Muscle of back (tissue), 11 donors: Measurements from ENCODE around the gene AVEN. TPM values are rescaled to one million over a fixed set of nuclear protein-coding genes. Genes with fewer than 3 reads are reported as not detected.
"Not testable (repeated sequence)": the region's sequence is repeated elsewhere in the genome, so short reads cannot be mapped to it uniquely, and the experiment has no call there.

ENCODE experiments used
- DNase-seq, 3 donors: peaks; one replicate each; pipeline versions ENCODE4 v3.0.0 to v3.0.0-alpha.2; 2013
- polyA plus RNA-seq, 10 donors: library from polyadenylated mRNA; unstranded; fragments of 120-200 nt; gene quantifications; one replicate each; pipeline ENCODE4 v1.2.1, GENCODE V29; 2013; ENCODE audit not compliant: insufficient read length in 10 of 10

The AVEN gene
- polyA plus RNA-seq, 10 donors = 16.8 to 28.2 (median 21.7) TPM

- no peak for DNase-seq
Observed at GRCh38 chr15:34046471-34047145, 7.6 kb upstream of the AVEN start.

DNA sequence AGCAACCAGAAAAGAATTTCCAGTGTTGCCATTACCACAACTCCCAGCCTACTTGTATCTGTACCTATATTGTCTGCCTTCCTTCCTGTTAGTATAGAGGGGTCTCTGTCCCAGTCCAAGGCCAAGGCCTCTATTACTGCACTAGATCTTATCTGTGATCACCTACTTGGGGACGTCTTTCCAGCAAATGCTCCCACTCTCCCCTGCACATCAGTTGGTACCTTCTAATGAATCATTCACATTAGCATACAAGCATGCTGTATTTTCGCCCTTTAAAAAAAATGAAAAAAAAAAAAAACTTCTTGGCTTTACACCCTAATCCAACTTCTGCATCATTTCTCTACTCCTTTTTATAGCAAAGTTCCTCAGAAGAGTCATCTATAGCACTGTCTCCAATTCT, 4.8 kb upstream of the AVEN start:
- no peak for DNase-seq

- DNase-seq = no peak
Observed at GRCh38 chr15:34043391-34043790, 4.4 kb upstream of the AVEN start.

GRCh38 chr15:34039790-34040113, 748 bp upstream of the AVEN start:
- no peak for DNase-seq

DNA sequence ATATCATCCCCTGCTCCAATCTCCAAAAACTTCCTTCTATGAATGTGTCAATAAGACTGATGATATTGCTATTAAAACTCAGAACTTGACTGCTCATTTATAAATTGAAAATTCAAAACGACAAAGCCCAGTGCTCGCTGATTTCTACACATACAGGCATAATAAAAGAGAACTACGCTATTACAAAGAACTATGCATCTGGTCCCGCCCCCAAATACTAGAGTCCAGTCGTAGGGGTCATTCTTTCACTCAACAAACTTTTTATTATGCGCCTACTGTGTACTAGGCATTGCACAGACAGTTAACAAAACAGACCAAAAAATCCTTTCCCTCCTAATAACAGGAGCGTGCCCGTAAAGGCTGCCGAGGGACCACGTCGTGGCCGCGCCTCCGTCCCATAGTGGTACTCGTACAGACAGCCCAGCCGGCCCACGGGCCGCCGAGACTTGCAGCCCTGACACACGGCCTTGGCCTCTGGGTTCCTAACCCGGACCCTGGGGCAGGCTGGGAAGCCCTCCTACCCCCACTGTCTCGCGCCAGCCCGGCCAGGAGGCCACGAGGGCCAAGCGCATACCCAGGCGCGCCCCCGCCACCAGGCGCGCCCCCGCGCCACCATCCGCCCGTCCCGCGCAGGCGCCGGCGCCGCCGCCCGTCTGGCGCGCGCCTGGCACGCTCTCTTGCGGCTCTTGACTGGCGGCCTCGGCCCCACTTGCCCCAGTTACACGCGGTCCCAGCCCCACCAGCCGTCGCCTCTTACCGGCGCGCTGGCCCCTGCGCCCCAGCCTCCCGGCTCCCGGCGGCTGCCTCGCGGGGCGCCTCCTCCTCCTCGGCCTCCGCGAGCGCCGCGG, 757 bp downstream of the AVEN start:
- peak; percentile 78 to 94 (median 90) for DNase-seq

GRCh38 chr15:34031987-34032760, 6.8 kb downstream of the AVEN start:
- no peak for DNase-seq

- DNase-seq = no peak
Observed at GRCh38 chr15:34027606-34028005, 11.4 kb downstream of the AVEN start.

DNA sequence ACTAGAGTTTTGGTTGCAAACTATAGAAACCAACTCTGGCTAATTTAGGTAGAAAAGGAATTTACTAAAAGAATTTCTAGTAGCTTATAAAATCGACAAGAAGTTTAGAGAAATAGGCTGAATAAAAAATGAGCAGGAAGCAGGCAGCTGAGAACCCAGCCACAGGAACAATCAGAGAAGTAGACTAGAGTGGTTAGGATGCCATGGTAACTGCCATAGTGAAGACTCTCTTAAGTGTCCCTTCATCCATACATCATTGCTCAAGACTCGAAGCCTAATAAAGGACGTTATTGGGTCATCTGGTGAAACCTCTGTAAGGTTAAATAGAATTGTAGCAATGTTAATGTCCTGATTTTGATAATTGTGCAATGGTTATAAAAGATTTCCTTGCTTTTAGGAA, 13.8 kb downstream of the AVEN start:
- no peak for DNase-seq

GRCh38 chr15:34023907-34024306, 15.1 kb downstream of the AVEN start:
- no peak for DNase-seq

GRCh38 chr15:34019369-34019990, 19.5 kb downstream of the AVEN start:
- DNase-seq = no peak

- not testable (repeated sequence) for DNase-seq
Observed at GRCh38 chr15:34018738-34019137, 20.3 kb downstream of the AVEN start.

- no peak for DNase-seq
Observed at GRCh38 chr15:34018021-34018645, 20.9 kb downstream of the AVEN start.

- no peak for DNase-seq
Observed at GRCh38 chr15:34014556-34014955, 24.4 kb downstream of the AVEN start.

- no peak for DNase-seq
Observed at GRCh38 chr15:34013746-34014145, 25.3 kb downstream of the AVEN start.

GRCh38 chr15:34012461-34013028, 26.5 kb downstream of the AVEN start:
- DNase-seq = no peak

GRCh38 chr15:34011481-34011880, 27.5 kb downstream of the AVEN start:
- peak; percentile 0 to 39 (median 17) for DNase-seq

DNA sequence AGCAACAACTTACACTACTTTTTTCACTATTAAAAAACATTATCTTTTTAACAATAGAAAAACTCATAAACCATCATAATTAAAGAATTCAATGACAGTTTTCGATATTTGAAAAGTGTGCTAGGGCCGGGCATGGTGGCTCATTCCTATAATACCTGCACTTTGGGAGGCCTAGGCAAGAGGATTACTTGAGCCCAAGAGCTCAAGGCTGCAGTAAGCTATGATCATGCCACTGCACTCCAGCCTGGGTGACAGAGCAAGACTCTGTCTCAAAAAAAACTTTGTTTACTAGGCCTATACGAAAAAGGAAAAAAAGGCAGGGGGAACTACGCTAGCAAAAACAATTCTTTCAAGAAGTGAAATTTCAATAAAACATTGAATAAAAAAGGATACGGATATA, 28.1 kb downstream of the AVEN start:
- no peak for DNase-seq

DNA sequence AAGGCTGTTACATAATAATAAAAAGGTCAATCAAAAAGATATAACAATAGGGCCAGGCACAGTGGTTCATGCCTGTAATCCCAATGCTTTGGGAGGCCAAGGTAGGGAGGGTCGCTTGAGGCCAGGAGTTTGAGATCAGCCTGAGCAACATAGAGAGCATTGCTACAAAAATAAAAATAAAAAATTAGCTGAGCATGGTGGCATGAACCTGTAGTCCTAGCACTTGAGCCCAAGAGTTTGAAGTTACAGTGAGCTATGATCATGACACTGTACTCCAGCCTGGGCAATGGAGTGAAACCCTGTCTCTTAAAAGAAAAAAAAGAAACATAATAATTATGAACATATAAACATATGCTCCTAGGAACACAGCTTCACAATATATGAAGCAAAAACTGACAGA, 29.3 kb downstream of the AVEN start:
- DNase-seq = no peak

GRCh38 chr15:34006381-34006780, 32.6 kb downstream of the AVEN start:
- no peak for DNase-seq

DNA sequence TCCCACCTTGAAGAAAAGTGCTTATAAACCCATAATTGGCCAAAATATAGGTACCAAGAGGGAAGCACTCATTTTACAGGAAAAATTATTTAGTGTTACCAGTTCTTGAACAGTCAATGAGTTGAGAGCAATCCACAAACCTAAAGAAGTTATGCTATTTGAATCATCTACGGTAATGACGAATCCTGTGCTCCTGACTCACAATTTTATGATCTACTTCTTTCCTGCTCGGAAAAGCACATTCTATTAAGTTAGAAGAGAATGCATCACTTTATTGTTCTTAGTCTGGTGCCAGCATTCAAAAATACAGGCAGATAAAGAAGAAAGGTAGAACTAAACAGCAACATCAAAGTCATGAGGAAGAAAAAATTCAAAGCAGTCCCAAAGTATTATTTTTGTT, 37.5 kb downstream of the AVEN start:
- DNase-seq = no peak

DNA sequence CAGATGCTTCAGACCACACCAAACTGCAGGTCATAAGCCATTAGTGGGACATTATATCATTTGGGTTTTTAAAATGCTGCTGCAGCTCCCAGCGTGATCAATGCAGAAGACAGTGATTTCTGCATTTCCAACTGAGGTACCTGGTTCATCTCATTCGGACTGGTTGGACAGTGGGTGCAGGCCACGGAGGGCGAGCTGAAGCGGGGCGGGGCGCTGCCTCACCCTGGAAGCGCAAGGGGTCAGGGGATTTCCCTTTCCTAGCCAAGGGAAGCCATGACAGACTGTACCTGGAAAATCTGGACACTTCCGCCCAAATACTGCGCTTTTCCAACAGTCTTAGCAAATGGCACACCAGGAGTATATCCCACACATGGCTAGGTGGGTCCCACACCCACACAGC, 43.3 kb downstream of the AVEN start:
- DNase-seq = not testable (repeated sequence)
